ENCODE data around the gene PAPPA2.
"Not testable (repeated sequence)": the region's sequence is repeated elsewhere in the genome, so short reads cannot be mapped to it uniquely, and the experiment has no call there.

PAPPA2 gene, protein sequence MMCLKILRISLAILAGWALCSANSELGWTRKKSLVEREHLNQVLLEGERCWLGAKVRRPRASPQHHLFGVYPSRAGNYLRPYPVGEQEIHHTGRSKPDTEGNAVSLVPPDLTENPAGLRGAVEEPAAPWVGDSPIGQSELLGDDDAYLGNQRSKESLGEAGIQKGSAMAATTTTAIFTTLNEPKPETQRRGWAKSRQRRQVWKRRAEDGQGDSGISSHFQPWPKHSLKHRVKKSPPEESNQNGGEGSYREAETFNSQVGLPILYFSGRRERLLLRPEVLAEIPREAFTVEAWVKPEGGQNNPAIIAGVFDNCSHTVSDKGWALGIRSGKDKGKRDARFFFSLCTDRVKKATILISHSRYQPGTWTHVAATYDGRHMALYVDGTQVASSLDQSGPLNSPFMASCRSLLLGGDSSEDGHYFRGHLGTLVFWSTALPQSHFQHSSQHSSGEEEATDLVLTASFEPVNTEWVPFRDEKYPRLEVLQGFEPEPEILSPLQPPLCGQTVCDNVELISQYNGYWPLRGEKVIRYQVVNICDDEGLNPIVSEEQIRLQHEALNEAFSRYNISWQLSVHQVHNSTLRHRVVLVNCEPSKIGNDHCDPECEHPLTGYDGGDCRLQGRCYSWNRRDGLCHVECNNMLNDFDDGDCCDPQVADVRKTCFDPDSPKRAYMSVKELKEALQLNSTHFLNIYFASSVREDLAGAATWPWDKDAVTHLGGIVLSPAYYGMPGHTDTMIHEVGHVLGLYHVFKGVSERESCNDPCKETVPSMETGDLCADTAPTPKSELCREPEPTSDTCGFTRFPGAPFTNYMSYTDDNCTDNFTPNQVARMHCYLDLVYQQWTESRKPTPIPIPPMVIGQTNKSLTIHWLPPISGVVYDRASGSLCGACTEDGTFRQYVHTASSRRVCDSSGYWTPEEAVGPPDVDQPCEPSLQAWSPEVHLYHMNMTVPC (N-terminal part only)

GRCh38 chr1:176462674-176463378 lies at the start of gene PAPPA2:
Gene PAPPA2, plus strand, starts transcription at chr1:176463175. Its CDS starts 93,148 bp downstream, at chr1:176556323.
- no peak for DNase-seq (ENCODE audit: low read depth)

- DNase-seq (ENCODE audit: low read depth) = no peak
These were observed 46.2 kb upstream of the PAPPA2 start for GRCh38 chr1:176416777-176417176.

DNA sequence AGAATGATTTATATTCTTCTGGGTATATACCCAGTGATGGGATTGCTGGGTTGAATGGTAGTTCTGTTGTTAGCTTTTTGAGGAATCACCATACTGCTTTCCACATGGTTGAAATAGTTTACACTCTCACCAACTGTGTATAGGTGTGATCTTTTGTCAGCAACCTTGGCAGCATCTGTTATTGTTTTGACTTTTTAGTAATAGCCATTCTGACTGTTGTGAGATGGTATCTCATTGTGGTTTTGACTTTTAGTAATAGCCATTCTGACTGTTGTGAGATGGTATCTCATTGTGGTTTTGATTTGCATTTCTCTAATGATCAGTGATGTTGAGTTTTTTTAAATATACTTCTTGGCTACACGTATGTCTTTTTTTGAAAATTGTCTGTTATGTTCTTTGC lies 43.4 kb upstream of the PAPPA2 start:
- not testable (repeated sequence) for DNase-seq (ENCODE audit: low read depth)

GRCh38 chr1:176434234-176434633 lies 28.7 kb upstream of the PAPPA2 start:
- DNase-seq (ENCODE audit: low read depth) = no peak

- no peak for DNase-seq (ENCODE audit: low read depth)
These were observed 26.7 kb upstream of the PAPPA2 start for GRCh38 chr1:176436251-176436650.

GRCh38 chr1:176440176-176440575 lies 22.8 kb upstream of the PAPPA2 start:
- DNase-seq (ENCODE audit: low read depth) = no peak

DNA sequence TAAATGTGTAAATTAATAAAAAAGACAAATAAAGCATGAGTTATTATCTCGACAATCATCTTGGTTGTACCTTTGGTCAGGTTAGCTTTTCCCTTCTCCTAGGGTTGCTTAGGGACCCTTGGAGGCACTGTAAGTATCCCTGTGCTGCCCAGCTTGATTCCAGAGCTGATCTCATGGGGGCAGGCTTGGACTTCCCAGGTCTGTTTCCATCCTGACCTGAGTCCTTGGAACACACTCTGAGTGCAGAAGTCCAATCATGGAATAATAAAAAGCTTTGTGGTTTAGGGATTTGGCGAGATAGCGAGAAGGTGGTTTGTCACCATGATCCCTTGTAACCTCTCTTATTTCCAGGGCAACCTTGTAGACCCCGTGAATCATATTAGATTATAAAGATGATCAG lies 18.7 kb upstream of the PAPPA2 start:
- no peak for DNase-seq (ENCODE audit: low read depth)

DNA sequence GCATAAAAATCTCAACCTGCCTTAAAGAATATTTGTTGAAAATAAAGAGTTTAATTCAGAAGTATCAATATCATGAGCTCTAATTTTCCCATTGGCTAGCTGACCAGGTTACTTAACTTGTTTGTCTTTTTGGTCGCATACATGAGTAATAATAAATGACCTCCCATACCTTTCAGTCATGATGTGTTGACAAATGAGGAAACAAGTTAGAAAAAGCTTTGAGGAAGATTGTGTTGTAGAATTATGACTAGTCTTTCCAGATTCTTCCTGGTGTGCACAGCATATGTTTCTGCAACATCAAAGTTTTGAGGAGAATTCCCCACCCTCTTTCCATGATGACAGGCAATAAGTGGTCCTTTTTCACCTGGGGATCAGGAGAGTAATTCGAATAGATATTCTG lies 17.6 kb upstream of the PAPPA2 start:
- DNase-seq (ENCODE audit: low read depth) = no peak

DNA sequence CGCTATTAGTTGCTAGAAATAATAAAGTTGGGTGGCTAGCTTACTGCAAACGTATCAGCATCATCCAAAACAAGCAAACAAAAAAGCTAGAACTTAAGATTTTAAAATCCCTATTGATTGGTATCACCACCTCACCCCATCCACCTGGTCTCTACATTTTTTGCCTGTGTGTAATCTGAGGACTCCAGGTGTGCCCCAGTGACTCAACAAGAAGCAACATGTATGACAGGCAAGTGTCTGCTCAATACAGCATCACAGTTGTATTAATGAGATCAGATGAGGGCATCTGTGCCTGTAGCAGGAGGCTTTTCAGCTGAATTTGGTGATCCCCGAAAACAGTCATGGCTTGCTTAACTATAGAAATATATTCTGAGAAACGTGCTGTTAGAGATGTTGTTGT lies 14.6 kb upstream of the PAPPA2 start:
- no peak for DNase-seq (ENCODE audit: low read depth)

GRCh38 chr1:176450526-176450925 lies 12.4 kb upstream of the PAPPA2 start:
- DNase-seq (ENCODE audit: low read depth) = no peak

GRCh38 chr1:176451741-176452140 lies 11.2 kb upstream of the PAPPA2 start:
- DNase-seq (ENCODE audit: low read depth) = not testable (repeated sequence)

GRCh38 chr1:176456795-176457194 lies 6.2 kb upstream of the PAPPA2 start:
- DNase-seq (ENCODE audit: low read depth) = no peak

- no peak for DNase-seq (ENCODE audit: low read depth)
These were observed 2.2 kb upstream of the PAPPA2 start for GRCh38 chr1:176460544-176461336.

DNA sequence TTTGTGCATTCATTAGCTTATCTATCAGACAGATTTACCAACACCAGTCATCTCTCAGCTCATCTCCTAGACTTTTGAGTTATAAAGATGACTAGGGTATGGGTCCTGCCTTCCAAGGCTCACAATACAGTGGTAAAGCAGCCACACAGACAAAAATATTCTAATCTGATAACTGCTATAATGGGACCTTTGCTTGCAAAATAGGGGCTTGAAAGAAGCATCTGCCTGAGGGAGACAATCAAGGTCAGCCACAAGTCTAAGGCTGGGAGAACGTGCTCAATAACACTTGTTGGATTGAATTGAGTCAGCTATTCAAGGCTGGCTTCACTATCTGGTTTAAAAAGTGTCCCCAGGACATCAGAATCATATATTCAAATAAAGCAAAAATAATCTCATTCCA lies 1.4 kb upstream of the PAPPA2 start:
- no peak for DNase-seq (ENCODE audit: low read depth)

DNA sequence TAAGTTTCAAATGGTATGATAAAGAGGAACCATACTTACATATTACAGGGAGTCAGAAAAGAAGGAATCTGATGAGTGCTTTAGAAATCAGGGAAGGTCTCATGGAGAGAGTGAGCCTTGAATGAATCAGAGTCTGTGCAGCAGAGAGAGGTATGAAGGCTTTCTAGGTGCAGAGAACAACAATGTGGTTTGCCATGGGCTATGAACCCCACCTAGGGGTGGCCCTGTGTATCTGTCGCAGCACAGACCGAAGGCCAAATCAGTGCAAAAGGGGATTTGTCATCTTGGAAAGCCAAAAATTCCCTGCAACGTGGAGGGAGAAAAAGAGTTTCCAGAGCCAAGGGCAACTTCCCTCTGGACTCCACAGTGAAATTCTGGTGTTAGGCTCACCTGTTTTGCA lies 3.5 kb downstream of the PAPPA2 start:
- no peak for DNase-seq (ENCODE audit: low read depth)

DNA sequence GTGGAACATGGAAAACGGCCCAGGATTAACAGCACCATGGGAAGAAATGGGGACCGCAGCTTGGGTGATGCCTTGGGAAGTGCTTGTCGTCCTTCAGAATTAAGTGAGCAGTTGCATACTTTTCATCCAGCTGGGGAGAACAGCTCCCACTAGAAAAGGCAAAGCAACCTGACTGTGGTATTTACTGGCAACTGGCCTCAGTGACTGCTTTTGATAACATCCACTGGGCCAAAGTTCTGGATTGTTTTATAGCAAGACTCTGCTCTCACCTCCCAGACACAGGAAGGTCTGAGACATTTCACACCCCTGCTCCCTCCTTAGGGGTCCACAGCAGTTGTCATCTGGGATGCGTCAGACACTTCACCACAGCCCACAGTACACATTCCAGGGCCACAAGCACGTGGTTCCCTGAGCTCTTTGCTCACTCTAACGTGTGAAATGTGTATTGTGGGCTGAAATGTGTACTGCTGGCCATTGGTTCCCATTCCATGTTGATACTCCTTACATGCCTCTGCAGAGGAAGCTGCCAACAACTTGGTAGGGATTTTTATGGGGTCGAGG lies 6.6 kb downstream of the PAPPA2 start:
- no peak for DNase-seq (ENCODE audit: low read depth)

- no peak for DNase-seq (ENCODE audit: low read depth)
These were observed 8.6 kb downstream of the PAPPA2 start for GRCh38 chr1:176471338-176472121.

DNA sequence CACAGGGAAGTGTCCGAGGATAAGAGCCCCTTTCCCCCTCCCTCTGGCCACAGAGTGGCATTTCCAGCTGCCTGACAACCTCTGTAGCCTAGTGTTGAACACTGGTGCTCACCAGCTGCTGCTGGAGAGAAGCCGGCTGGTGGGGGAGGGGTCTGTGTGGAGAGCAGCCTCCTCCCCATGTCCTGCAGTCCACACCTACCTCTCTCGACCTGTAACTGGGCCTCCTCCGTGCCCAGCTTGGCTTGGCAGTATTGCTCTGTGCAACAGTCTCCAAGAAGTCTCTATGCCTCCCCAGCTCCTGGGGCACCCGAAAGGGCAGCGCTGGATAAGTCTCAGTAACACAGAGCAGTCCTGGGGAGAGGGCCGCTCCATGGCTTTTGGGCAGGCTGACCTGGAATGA lies 17.0 kb downstream of the PAPPA2 start:
- no peak for DNase-seq (ENCODE audit: low read depth)

- DNase-seq (ENCODE audit: low read depth) = no peak
These were observed 17.8 kb downstream of the PAPPA2 start for GRCh38 chr1:176480750-176481149.

GRCh38 chr1:176485083-176485482 lies 22.1 kb downstream of the PAPPA2 start:
- DNase-seq (ENCODE audit: low read depth) = no peak

Data from activated T-helper 1 cell treated with Interleukin-2 at 50 U/mL for 16 hours (primary cell).